Pulmonary artery endothelial cell (primary cell): ENCODE data around the gene CAAP1. TPM values are rescaled to one million over a fixed set of nuclear protein-coding genes. Genes with fewer than 3 reads are reported as not detected.
"Not testable (repeated sequence)": the region's sequence is repeated elsewhere in the genome, so short reads cannot be mapped to it uniquely, and the experiment has no call there.

ENCODE experiments used
- DNase-seq: peaks from one replicate; pipeline ENCODE4 v3.0.0-alpha.2; 2011; ENCODE audit warnings: low read depth, low spot score
- total RNA-seq: library from RNA; depleted of rRNA; stranded (reverse); fragments of >200 nt; gene quantifications from 2 replicates; pipeline ENCODE4 v1.2.3, GENCODE V29; 2014

The CAAP1 gene
- 15.8 and 21.2 TPM in 2 replicates for total RNA-seq

GRCh38 chr9:26892251-26893029 lies at the start of gene CAAP1:
CAAP1 (minus strand) TSS chr9:26892802; CDS start chr9:26892715, 87 bp downstream.
- peak; percentile 82 for DNase-seq

- no peak for DNase-seq
These were observed 48.2 kb upstream of the CAAP1 start for GRCh38 chr9:26940779-26941178.

- DNase-seq = no peak
These were observed 47.5 kb upstream of the CAAP1 start for GRCh38 chr9:26939955-26940711.

- no peak for DNase-seq
These were observed 45.3 kb upstream of the CAAP1 start for GRCh38 chr9:26937816-26938371.

- DNase-seq = no peak
These were observed 43.2 kb upstream of the CAAP1 start for GRCh38 chr9:26935847-26936246.

- DNase-seq = no peak
These were observed 36.4 kb upstream of the CAAP1 start for GRCh38 chr9:26928902-26929495.

- no peak for DNase-seq
These were observed 33.0 kb upstream of the CAAP1 start for GRCh38 chr9:26925609-26926008.

- no peak for DNase-seq
These were observed 27.1 kb upstream of the CAAP1 start for GRCh38 chr9:26919698-26920097.

GRCh38 chr9:26913138-26913668 lies 20.6 kb upstream of the CAAP1 start:
- no peak for DNase-seq

- no peak for DNase-seq
These were observed 12.1 kb upstream of the CAAP1 start for GRCh38 chr9:26904671-26905070.

GRCh38 chr9:26904070-26904469 lies 11.5 kb upstream of the CAAP1 start:
- DNase-seq = no peak

GRCh38 chr9:26893030-26893676 lies 551 bp upstream of the CAAP1 start:
- no peak for DNase-seq

GRCh38 chr9:26891726-26892125 lies 876 bp downstream of the CAAP1 start:
- no peak for DNase-seq

GRCh38 chr9:26888271-26888670 lies 4.3 kb downstream of the CAAP1 start:
- no peak for DNase-seq

- DNase-seq = no peak
These were observed 10.4 kb downstream of the CAAP1 start for GRCh38 chr9:26882154-26882553.

- no peak for DNase-seq
These were observed 12.3 kb downstream of the CAAP1 start for GRCh38 chr9:26880262-26880661.

GRCh38 chr9:26875155-26875554 lies 17.4 kb downstream of the CAAP1 start:
- not testable (repeated sequence) for DNase-seq

GRCh38 chr9:26870292-26870691 lies 22.3 kb downstream of the CAAP1 start:
- peak; percentile 32 for DNase-seq

- no peak for DNase-seq
These were observed 29.5 kb downstream of the CAAP1 start for GRCh38 chr9:26863074-26863473.

- no peak for DNase-seq
These were observed 36.1 kb downstream of the CAAP1 start for GRCh38 chr9:26856413-26857032.

- no peak for DNase-seq
These were observed 41.6 kb downstream of the CAAP1 start for GRCh38 chr9:26850995-26851394.
